Measurements from ENCODE around the gene KCNH2.

Gene KCNH2

GRCh38 chr7:151008511-151009323 is 30.6 kb upstream of the KCNH2 start:
- CTCF ChIA-PET, result interaction anchor here (0.6 to 8.4 kb wide), 18 partner anchors 11 to 653 kb away, joined by 3 to 84 read pairs (median 4); partner anchors contain the start of genes ABCB8 and NOS3
- DNase-seq (ENCODE audit: extremely low spot score), result peak; percentile 83
- TF ChIP-seq CTCF (IDR thresholded peaks at IDR 0.05; ENCODE audit: control extremely low read depth, extremely low read depth, low read depth, missing control alignments), result peak; percentile 83
- POLR2A ChIA-PET, result no interaction called here

- ChIA-PET CTCF (interaction anchor here (0.7 to 8.4 kb wide), 15 partner anchors 12 to 653 kb away, joined by 3 to 84 read pairs (median 5); partner anchors contain the start of genes ABCB8 and NOS3), POLR2A (no interaction called here)
- DNase-seq (ENCODE audit: extremely low spot score), result no peak
- TF ChIP-seq CTCF (IDR thresholded peaks at IDR 0.05; ENCODE audit: control extremely low read depth, extremely low read depth, low read depth, missing control alignments), result no peak
Measured at GRCh38 chr7:151008143-151008510, 30.0 kb upstream of the KCNH2 start.

DNA sequence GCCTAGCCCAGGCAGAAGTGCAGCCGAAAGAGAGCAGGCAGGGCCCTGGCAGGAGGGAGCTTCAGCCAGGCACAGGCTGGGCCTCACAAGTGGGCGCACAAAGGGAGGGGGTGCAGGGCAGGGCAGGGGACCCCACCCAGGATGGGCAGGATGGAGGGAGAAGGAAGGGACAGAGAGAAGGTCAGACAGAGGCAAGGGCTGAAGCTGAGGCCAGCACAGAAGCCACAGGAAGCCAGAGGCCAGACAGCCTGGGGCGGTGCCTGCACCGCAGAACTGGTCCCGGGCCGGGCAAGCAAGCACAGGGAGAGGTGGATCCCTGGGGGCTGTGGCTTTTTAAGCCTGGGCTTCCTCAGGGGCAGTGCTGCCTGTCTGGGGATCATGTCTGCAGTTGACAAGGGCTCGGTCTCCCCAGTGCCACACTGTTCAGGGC is 29.4 kb upstream of the KCNH2 start:
- ChIA-PET POLR2A (no interaction called here), CTCF (interaction anchor here (1.0 to 8.4 kb wide), 11 partner anchors 12 to 126 kb away, joined by 3 to 84 read pairs (median 9); partner anchors contain the start of genes ABCB8 and NOS3)
- no peak for DNase-seq (ENCODE audit: extremely low spot score)
- TF ChIP-seq CTCF (IDR thresholded peaks at IDR 0.05; ENCODE audit: control extremely low read depth, extremely low read depth, low read depth, missing control alignments), result no peak

DNA sequence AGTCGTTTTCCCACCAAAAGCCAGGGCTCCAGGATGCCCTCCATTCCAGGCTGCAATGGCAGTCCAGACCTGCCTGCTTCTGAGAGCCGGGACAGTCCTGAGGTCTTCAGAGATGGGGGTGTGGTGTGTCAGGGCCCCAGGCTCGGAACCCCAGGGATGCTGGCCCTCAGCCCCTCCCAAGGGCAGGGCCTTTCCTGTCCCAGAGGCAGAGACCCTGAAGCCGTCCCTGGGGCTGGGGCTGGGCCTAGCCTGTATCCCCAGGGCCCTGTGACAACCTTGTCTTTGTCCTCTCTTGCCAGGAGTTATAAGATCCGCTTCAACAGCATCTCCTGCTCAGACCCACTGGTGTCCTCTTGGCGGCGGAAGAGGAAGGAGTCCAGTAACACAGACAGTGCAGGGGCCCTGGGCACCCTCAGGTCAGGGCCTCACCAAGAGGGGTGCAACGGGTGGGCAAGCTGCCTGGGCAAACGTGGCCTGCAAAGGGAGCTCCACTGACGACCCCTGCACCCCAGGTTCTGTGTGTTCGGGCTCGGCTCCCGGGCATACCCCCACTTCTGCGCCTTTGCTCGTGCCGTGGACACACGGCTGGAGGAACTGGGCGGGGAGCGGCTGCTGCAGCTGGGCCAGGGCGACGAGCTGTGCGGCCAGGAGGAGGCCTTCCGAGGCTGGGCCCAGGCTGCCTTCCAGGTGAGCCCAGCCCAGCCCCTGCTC is 28.6 kb upstream of the KCNH2 start:
- ChIA-PET CTCF (interaction anchor here (1.4 to 8.4 kb wide), 6 partner anchors 12 to 44 kb away, joined by 3 to 84 read pairs (median 20); no protein-coding TSS in a partner anchor), POLR2A (no interaction called here)
- no peak for DNase-seq (ENCODE audit: extremely low spot score)
- TF ChIP-seq CTCF (IDR thresholded peaks at IDR 0.05; ENCODE audit: control extremely low read depth, extremely low read depth, low read depth, missing control alignments), result no peak

- POLR2A ChIA-PET, result no interaction called here
- CTCF ChIA-PET, result interaction anchor here (1.5 to 8.4 kb wide), 2 partner anchors 14 to 20 kb away, joined by 6 to 84 read pairs; no protein-coding TSS in a partner anchor
- DNase-seq (ENCODE audit: extremely low spot score), result no peak
- no peak for TF ChIP-seq CTCF (IDR thresholded peaks at IDR 0.05; ENCODE audit: control extremely low read depth, extremely low read depth, low read depth, missing control alignments)
Measured at GRCh38 chr7:151005566-151005965, 27.4 kb upstream of the KCNH2 start.

DNA sequence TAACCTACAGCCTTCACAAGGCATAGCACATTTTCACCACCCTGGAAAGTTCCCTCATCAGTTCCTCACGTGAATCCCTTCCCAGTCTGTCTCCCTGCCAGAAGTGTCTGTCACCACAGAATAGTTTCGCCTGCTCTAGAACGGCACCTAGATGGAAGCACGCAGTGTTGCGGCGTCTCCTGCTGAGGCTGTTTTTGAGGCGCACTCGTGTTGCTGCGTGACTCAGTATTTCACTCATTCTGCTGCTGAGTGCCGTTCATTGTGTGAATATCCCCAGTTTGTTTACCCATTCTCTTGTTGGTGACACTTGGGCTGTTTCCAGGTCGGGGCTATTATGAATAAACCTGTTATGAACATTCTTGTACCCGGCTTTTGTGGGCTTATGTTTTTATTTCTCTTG is 25.5 kb upstream of the KCNH2 start:
- no peak for DNase-seq (ENCODE audit: extremely low spot score)
- TF ChIP-seq CTCF (IDR thresholded peaks at IDR 0.05; ENCODE audit: control extremely low read depth, extremely low read depth, low read depth, missing control alignments), result no peak
- ChIA-PET POLR2A (no interaction called here), CTCF (interaction anchor here (1.2 kb wide), 1 partner anchor 41 kb away, joined by 4 read pairs; no protein-coding TSS in a partner anchor)

Data from GM10248 (cell line).